K562 (cell line): ENCODE data around the gene NMNAT3. TPM values are rescaled to one million over a fixed set of nuclear protein-coding genes. Genes with fewer than 3 reads are reported as not detected.

Experiments used
- ATAC-seq: fragments of 200-7000 bp; cut with Tn5 transposase; 3 replicates; pipeline ENCODE4 v1.9.1; 2020; ENCODE audit warnings: moderate library complexity
- BruUV-seq: library from RNA; stranded (reverse); fragments of 400-500 nt; replicated peaks from 2 replicates; lab custom pipeline; 2021; lab: Mats Ljungman, UMichigan
- CTCF ChIA-PET: fragments of 300-600 bp; formaldehyde crosslinking; extraction: SDS; loops from one replicate; lab custom pipeline; 2021; ENCODE audit warnings: low intra/inter-chr PET ratio; lab: Yijun Ruan, JAX
- POLR2A ChIA-PET: fragments of 300-600, 350-650 bp; sonication (Branson Sonifier 250); formaldehyde crosslinking; extraction: SDS; loops from one replicate; lab custom pipeline; 2021; ENCODE audit warnings: antibody characterized with exemption, inconsistent platforms; lab: Yijun Ruan, JAX
- DNase-seq, 4 experiments: peaks; one replicate each; pipeline versions ENCODE4 v3.0.0 to v3.0.0-alpha.2; 2011 to 2018; ENCODE audit warnings: low spot score in 3 of 4, mixed read lengths in 3 of 4; ENCODE audit errors: extremely low read depth in 1 of 4
- FAIRE-seq: peaks from 2 replicates; lab custom pipeline; 2011; peaks lifted over from hg19 to GRCh38; lab: Jason Lieb, UNC
- H2AFZ ChIP-seq: 2 replicates; pipeline ENCODE4 v1.6.0; 2011; ENCODE audit warnings: low read depth, low read length, control low read depth, inconsistent platforms
- H3K27ac ChIP-seq: fragments of 200-600 bp; 3 replicates; pipeline ENCODE4 v1.8.0; 2011; ENCODE audit warnings: low read depth, mild to moderate bottlenecking, control low read depth, inconsistent platforms, low read length, moderate library complexity, mixed read lengths; ENCODE audit errors: extremely low read depth
- H3K27me3 ChIP-seq, 2 experiments: fragments of 300-600 bp in 1 of 2; 2 replicates in 1 of 2; 3 replicates in 1 of 2; pipeline versions ENCODE4 v1.6.0 to v1.8.0; 2011; ENCODE audit warnings: inconsistent platforms in 2 of 2, low read length in 2 of 2, mild to moderate bottlenecking in 1 of 2, mixed read lengths in 1 of 2, moderate library complexity in 1 of 2; ENCODE audit not compliant: control insufficient read depth in 2 of 2, insufficient read depth in 2 of 2
- H3K36me3 ChIP-seq: fragments of 300-600 bp; 3 replicates; pipeline ENCODE4 v1.8.0; 2011; ENCODE audit warnings: mild to moderate bottlenecking, low read length, inconsistent platforms; ENCODE audit not compliant: control insufficient read depth, insufficient read depth
- H3K4me1 ChIP-seq, 2 experiments: fragments of 200-600 bp in 1 of 2; replicated peaks in 1 of 2; 2 replicates in 1 of 2; 3 replicates in 1 of 2; pipeline versions ENCODE4 v1.5.1 to v1.8.0; 2011; ENCODE audit warnings: inconsistent platforms in 2 of 2, low read length in 2 of 2, mild to moderate bottlenecking in 1 of 2, mixed read lengths in 1 of 2, moderate library complexity in 1 of 2; ENCODE audit not compliant: control insufficient read depth in 2 of 2, insufficient read depth in 2 of 2
- H3K4me2 ChIP-seq: 2 replicates; pipeline ENCODE4 v1.6.1; 2011; ENCODE audit warnings: low read length, control low read depth, inconsistent platforms, mixed read lengths; ENCODE audit not compliant: insufficient read depth
- H3K4me3 ChIP-seq: fragments of 200-600 bp; sonication (generic), shearing (Covaris generic); 2 replicates; pipeline ENCODE4 v1.5.1; 2016; ENCODE audit warnings: control low read depth, inconsistent platforms
- H3K79me2 ChIP-seq: fragments of 200-600 bp; 3 replicates; pipeline ENCODE4 v1.8.0; 2011; ENCODE audit warnings: low read length, inconsistent platforms; ENCODE audit not compliant: control insufficient read depth, insufficient read depth
- H3K9ac ChIP-seq, 2 experiments: 2 replicates each; pipeline versions ENCODE4 v1.6.0 to v1.6.1; 2011; ENCODE audit warnings: low read depth in 2 of 2, low read length in 2 of 2, control low read depth in 1 of 2, inconsistent platforms in 1 of 2, mild to moderate bottlenecking in 1 of 2, mixed read lengths in 1 of 2; ENCODE audit not compliant: insufficient read depth in 1 of 2
- H3K9me1 ChIP-seq: one replicate; pipeline ENCODE4 v1.6.0; 2011; ENCODE audit warnings: inconsistent platforms, mild to moderate bottlenecking, low read length, moderate library complexity; ENCODE audit not compliant: control insufficient read depth, insufficient read depth
- H3K9me3 ChIP-seq: replicated peaks from 2 replicates; pipeline ENCODE4 v1.5.1; 2011; ENCODE audit warnings: low read depth, low read length, inconsistent platforms; ENCODE audit not compliant: control insufficient read depth, insufficient read depth
- H4K20me1 ChIP-seq: replicated peaks from 2 replicates; pipeline ENCODE4 v1.6.1; 2011; ENCODE audit warnings: low read length, inconsistent platforms, mixed read lengths; ENCODE audit not compliant: control insufficient read depth, insufficient read depth
- ARHGAP35 ChIP-seq: fragments of 450-650 bp; IDR thresholded peaks from 2 replicates; pipeline ENCODE4 v1.6.1; 2018; ENCODE audit not compliant: partially characterized antibody
- C11orf30 ChIP-seq: fragments of 450-650 bp; IDR thresholded peaks from 2 replicates; pipeline ENCODE4 v1.6.1; 2016; ENCODE audit warnings: low read depth, mild to moderate bottlenecking
- CBX1 ChIP-seq: sonication (generic); IDR thresholded peaks from 2 replicates; pipeline ENCODE4 v1.6.1; 2016; ENCODE audit warnings: antibody characterized with exemption, low read depth, mild to moderate bottlenecking
- CBX5 ChIP-seq: IDR thresholded peaks from 2 replicates; pipeline ENCODE4 v1.6.1; 2014; ENCODE audit warnings: low read depth, borderline replicate concordance
- HCFC1 ChIP-seq: IDR thresholded peaks from 2 replicates; pipeline ENCODE4 v1.6.1; 2012; ENCODE audit warnings: low read depth, low read length, improper control_type of control experiment
- ZNF143 ChIP-seq: sonication (generic); formaldehyde crosslinking; IDR thresholded peaks from 2 replicates; pipeline ENCODE4 v1.9.0; 2022; ENCODE audit warnings: mild to moderate bottlenecking, missing genetic modification reagents
- ZNF146 ChIP-seq: IDR thresholded peaks from one replicate; pipeline ENCODE4 v1.6.1; 2018; ENCODE audit warnings: missing compliant biosample characterization; ENCODE audit not compliant: unreplicated experiment
- ZNF311 ChIP-seq: fragments of 250-450 bp; sonication (Bioruptor Pico); IDR thresholded peaks from 2 replicates; pipeline ENCODE4 v1.4.0; 2020; ENCODE audit warnings: mild to moderate bottlenecking, moderate library complexity
- ZNF551 ChIP-seq: fragments of 250-450 bp; sonication (Bioruptor Pico); IDR thresholded peaks from 2 replicates; pipeline ENCODE4 v1.5.0; 2021; ENCODE audit warnings: mild to moderate bottlenecking, moderate library complexity
- ZNF75A ChIP-seq: fragments of 450-650 bp; formaldehyde crosslinking; IDR thresholded peaks from 2 replicates; pipeline ENCODE4 v1.4.0; 2020; ENCODE audit warnings: mild to moderate bottlenecking
- WGBS: fragments of 100-300 bp; shearing (Covaris generic); methylation state at CpG from one replicate; pipeline ENCODE4 v1.1.6; 2016; ENCODE audit warnings: low coverage, mixed read lengths; ENCODE audit not compliant: insufficient coverage; ENCODE audit errors: missing lambda C conversion rate; 5-methylcytosine and 5-hydroxymethylcytosine counted together
- in situ Hi-C: fragments of 300-500 bp; cut with MboI; formaldehyde crosslinking; loops from 4 replicates; pipeline ENCODE4 v1.15.0; 2018; ENCODE audit warnings: inconsistent platforms, mixed read lengths
- intact Hi-C: fragments of 100-400 bp; cut with micrococcal nuclease; formaldehyde crosslinking; loops from 2 replicates; pipeline ENCODE4 v1.14.2; 2022
- polyA plus RNA-seq, 8 experiments: library from polyadenylated mRNA; depleted of rRNA in 4 of 8; stranded (reverse) in 5 of 8; unstranded in 3 of 8; fragments of >200 nt; fragmentation: Nextera tagmentation in 2 of 8; fragmentation: Illumina TruSeq in 1 of 8; extraction: Ambion mirVana in 2 of 8; extraction: Trizol in 1 of 8; gene quantifications; 2 replicates each; pipeline versions ENCODE4 v1.2.1 to v1.2.3, GENCODE V29; 2011 to 2014; ENCODE audit warnings: inconsistent platforms in 1 of 8, missing spikeins in 1 of 8
- total RNA-seq, 7 experiments: library from RNA; depleted of rRNA in 6 of 7; stranded (reverse); fragments of >200 nt in 6 of 7; fragmentation: Illumina TruSeq in 2 of 7; extraction: Trizol in 2 of 7; gene quantifications; 2 replicates each; pipeline versions ENCODE4 v1.2.1 to v1.2.3, GENCODE V29; 2011 to 2021; ENCODE audit warnings: low replicate concordance in 1 of 7
- TF ChIP-seq, protein P1 (sequence below), 2 experiments: IDR thresholded peaks; 2 replicates each; pipeline ENCODE4 v1.6.1; 2012; ENCODE audit warnings: improper control_type of control experiment in 2 of 2, low read depth in 2 of 2, low read length in 2 of 2, borderline replicate concordance in 1 of 2
- TF ChIP-seq, protein P2 (sequence below): fragments of 450-650 bp; formaldehyde crosslinking; conservative IDR thresholded peaks from 2 replicates; pipeline ENCODE4 v1.4.0; 2022; ENCODE audit warnings: mild to moderate bottlenecking, missing genetic modification characterization
- TF ChIP-seq, protein P3 (sequence below): conservative IDR thresholded peaks from 2 replicates; pipeline ENCODE4 v1.6.1; 2011; ENCODE audit warnings: low read depth, mild to moderate bottlenecking, low read length; ENCODE audit not compliant: control insufficient read depth
- TF ChIP-seq, protein P4 (sequence below): sonication (generic); formaldehyde crosslinking; IDR thresholded peaks from 2 replicates; pipeline ENCODE4 v1.8.0; 2022; ENCODE audit warnings: mild to moderate bottlenecking, missing genetic modification reagents

Gene NMNAT3
- total and polyA plus RNA-seq, 9 of the 15 experiments (the other 6 are each of a cell fraction or from before 2014, with no cell fraction given): 2.3 to 12.5 (median 6.6) TPM

DNA sequence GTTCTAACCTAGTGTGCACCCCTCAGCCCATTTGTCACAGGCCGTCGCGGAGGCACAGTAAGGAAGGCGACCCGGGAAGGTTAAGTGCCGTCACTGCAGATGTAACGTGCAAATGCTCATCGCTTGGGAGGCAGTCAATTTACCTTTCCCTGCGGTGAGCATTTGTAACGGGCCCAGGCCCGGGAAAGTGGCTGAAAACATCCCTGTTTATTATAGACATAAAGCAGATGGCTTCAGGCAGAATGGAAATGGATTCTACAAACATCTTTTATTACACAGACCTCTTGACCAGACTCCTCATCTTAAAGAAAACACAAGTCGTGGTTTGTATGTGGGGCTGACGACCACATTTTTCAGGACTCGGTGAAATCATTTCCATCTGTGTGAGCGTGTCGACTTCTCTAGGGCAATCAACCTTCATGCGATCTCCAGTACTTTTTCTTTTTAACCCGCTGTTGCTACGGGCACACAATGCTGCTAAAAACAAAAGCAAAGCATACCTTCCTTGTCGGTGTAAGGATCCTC, 43.6 kb downstream of the NMNAT3 start:
- FAIRE-seq (no peak), ATAC-seq (no peak), DNase-seq (no peak)
- no peaks in the 10 kb centered on the region for H3K4me1 ChIP-seq
- no peaks in the 10 kb centered on the region for H3K9me1 ChIP-seq
- no peak overlapping the region for H3K4me3 ChIP-seq
- POLR2A ChIA-PET: no interaction called here
- H3K27me3 ChIP-seq: peaks cover 0 to 6% of the 10 kb centered on the region in 2 experiments; a peak in 1 of 5 replicates
- no peak overlapping the region for H3K4me2 ChIP-seq
- no peak overlapping the region for H3K27ac ChIP-seq
- no peaks in the 10 kb centered on the region; the same call in 1 of the 2 replicates for H3K9me3 ChIP-seq
- TF ChIP-seq CBX5 (no peak), ZNF143 (CRISPR knock-in tag) (no peak), ZNF146 (CRISPR knock-in tag) (no peak), ARHGAP35 (no peak), C11orf30 (no peak), HCFC1 (no peak), ZNF75A (CRISPR knock-in tag) (no peak), CBX1 (no peak), ZNF311 (CRISPR knock-in tag) (no peak), ZNF551 (CRISPR knock-in tag) (no peak)
- TF ChIP-seq, protein P1, sequence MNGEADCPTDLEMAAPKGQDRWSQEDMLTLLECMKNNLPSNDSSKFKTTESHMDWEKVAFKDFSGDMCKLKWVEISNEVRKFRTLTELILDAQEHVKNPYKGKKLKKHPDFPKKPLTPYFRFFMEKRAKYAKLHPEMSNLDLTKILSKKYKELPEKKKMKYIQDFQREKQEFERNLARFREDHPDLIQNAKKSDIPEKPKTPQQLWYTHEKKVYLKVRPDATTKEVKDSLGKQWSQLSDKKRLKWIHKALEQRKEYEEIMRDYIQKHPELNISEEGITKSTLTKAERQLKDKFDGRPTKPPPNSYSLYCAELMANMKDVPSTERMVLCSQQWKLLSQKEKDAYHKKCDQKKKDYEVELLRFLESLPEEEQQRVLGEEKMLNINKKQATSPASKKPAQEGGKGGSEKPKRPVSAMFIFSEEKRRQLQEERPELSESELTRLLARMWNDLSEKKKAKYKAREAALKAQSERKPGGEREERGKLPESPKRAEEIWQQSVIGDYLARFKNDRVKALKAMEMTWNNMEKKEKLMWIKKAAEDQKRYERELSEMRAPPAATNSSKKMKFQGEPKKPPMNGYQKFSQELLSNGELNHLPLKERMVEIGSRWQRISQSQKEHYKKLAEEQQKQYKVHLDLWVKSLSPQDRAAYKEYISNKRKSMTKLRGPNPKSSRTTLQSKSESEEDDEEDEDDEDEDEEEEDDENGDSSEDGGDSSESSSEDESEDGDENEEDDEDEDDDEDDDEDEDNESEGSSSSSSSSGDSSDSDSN (IDR thresholded peaks at IDR 0.05; ENCODE audit: borderline replicate concordance in 1 of 2, low read depth in 2 of 2, low read length in 2 of 2): no peak
- TF ChIP-seq, protein P2, sequence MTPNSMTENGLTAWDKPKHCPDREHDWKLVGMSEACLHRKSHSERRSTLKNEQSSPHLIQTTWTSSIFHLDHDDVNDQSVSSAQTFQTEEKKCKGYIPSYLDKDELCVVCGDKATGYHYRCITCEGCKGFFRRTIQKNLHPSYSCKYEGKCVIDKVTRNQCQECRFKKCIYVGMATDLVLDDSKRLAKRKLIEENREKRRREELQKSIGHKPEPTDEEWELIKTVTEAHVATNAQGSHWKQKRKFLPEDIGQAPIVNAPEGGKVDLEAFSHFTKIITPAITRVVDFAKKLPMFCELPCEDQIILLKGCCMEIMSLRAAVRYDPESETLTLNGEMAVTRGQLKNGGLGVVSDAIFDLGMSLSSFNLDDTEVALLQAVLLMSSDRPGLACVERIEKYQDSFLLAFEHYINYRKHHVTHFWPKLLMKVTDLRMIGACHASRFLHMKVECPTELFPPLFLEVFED (CRISPR knock-in tag): no peak
- TF ChIP-seq, protein P3, sequence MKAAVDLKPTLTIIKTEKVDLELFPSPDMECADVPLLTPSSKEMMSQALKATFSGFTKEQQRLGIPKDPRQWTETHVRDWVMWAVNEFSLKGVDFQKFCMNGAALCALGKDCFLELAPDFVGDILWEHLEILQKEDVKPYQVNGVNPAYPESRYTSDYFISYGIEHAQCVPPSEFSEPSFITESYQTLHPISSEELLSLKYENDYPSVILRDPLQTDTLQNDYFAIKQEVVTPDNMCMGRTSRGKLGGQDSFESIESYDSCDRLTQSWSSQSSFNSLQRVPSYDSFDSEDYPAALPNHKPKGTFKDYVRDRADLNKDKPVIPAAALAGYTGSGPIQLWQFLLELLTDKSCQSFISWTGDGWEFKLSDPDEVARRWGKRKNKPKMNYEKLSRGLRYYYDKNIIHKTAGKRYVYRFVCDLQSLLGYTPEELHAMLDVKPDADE: no peak
- TF ChIP-seq, protein P4, sequence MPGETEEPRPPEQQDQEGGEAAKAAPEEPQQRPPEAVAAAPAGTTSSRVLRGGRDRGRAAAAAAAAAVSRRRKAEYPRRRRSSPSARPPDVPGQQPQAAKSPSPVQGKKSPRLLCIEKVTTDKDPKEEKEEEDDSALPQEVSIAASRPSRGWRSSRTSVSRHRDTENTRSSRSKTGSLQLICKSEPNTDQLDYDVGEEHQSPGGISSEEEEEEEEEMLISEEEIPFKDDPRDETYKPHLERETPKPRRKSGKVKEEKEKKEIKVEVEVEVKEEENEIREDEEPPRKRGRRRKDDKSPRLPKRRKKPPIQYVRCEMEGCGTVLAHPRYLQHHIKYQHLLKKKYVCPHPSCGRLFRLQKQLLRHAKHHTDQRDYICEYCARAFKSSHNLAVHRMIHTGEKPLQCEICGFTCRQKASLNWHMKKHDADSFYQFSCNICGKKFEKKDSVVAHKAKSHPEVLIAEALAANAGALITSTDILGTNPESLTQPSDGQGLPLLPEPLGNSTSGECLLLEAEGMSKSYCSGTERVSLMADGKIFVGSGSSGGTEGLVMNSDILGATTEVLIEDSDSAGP (CRISPR knock-in tag): no peak
- no peaks in the 10 kb centered on the region for H3K36me3 ChIP-seq
- H4K20me1 ChIP-seq: no peaks in the 10 kb centered on the region
- H2AFZ ChIP-seq: no peak overlapping the region
- no peak overlapping the region for H3K9ac ChIP-seq
- CTCF ChIA-PET: no interaction called here
- intact Hi-C loops (no loop called here), in situ Hi-C loops (no loop called here)
- BruUV-seq: no TSS peak
- no peaks in the 10 kb centered on the region for H3K79me2 ChIP-seq
- 34% methylated on average over 19 of the region's 20 CpGs for WGBS
